ENCODE data around the gene GPR22. TPM values are rescaled to one million over a fixed set of nuclear protein-coding genes. Genes with fewer than 3 reads are reported as not detected.

The GPR22 gene, protein sequence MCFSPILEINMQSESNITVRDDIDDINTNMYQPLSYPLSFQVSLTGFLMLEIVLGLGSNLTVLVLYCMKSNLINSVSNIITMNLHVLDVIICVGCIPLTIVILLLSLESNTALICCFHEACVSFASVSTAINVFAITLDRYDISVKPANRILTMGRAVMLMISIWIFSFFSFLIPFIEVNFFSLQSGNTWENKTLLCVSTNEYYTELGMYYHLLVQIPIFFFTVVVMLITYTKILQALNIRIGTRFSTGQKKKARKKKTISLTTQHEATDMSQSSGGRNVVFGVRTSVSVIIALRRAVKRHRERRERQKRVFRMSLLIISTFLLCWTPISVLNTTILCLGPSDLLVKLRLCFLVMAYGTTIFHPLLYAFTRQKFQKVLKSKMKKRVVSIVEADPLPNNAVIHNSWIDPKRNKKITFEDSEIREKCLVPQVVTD
- total RNA-seq, result not detected in 2 replicates

DNA sequence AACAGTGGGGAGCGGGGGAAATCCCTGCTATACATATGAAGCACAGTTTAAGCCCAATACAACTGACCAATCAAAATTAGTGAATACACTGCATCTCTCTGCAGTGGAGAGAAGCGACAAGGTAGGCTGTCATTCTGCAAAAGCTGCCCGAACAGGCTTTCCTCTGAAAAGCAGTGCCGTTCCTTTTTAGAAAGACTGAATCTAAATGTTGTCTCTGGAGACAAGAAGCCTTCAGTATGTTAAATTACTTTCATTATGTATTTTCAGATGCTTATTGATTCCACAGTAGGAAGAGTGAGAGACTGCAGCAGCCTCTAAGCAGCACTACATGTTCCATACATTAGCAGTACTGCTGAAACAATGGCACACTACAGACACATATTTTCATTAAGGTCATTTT is at the start of gene GPR22:
Gene GPR22 (plus strand): TSS at position 129 of the 400 bp plus-strand sequence. CDS start 4,004 bp downstream, outside the sequence.

Other genes with a start within 250 kb of the GPR22 start
- gene COG5, start 93.9 kb downstream of the GPR22 start, total RNA-seq, result 17.7 and 22.6 TPM in 2 replicates
- 4.9 and 5.0 TPM in 2 replicates for gene DUS4L, start 93.9 kb downstream of the GPR22 start, total RNA-seq
- 28.8 and 35.2 TPM in 2 replicates for gene BCAP29, start 110.2 kb downstream of the GPR22 start, total RNA-seq
- 0.12 and 0.17 TPM in 2 replicates for gene SLC26A4, start 190.8 kb downstream of the GPR22 start, total RNA-seq

All from pericardium fibroblast (primary cell).